ENCODE results near the gene CAMK2G.

DNA sequence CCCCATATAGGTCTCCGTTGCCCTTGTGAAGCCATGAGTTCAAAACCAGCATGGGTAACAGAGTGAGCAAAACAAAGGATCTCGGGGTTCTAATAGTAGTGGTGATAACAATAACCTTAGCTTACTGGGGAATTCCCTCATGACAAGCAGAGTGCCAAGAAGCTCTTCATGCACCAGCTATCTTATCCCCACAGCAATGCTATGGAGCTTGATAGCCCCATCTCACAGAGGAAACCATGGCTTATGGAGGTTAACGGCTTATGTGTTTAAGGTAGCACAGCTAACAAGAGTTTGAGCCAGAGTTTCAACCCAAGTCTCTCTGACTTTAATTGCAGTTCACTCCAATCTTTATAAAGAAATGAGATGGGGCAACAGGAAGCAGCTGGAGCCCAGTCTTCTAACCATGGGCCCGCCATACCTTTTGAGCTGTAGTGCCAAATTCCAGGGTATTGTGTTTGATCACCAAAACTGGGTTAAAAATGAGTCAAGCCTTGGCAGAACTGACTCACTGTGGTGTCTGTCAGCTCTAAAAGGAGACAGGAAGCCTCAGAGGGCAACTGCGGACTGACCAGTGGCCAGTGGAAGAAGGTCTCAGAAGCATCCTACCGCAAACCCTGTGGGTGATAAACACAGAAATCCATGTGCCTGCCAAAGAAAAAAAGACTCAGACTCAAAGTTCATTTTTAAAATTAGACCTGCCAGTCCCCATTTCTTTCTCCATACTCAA is 20.1 kb upstream of the CAMK2G start:
- TF ChIP-seq, protein P1, sequence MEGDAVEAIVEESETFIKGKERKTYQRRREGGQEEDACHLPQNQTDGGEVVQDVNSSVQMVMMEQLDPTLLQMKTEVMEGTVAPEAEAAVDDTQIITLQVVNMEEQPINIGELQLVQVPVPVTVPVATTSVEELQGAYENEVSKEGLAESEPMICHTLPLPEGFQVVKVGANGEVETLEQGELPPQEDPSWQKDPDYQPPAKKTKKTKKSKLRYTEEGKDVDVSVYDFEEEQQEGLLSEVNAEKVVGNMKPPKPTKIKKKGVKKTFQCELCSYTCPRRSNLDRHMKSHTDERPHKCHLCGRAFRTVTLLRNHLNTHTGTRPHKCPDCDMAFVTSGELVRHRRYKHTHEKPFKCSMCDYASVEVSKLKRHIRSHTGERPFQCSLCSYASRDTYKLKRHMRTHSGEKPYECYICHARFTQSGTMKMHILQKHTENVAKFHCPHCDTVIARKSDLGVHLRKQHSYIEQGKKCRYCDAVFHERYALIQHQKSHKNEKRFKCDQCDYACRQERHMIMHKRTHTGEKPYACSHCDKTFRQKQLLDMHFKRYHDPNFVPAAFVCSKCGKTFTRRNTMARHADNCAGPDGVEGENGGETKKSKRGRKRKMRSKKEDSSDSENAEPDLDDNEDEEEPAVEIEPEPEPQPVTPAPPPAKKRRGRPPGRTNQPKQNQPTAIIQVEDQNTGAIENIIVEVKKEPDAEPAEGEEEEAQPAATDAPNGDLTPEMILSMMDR (IDR thresholded peaks at IDR 0.05; ENCODE audit: borderline replicate concordance, extremely low read depth, low read length, poor library complexity, severe bottlenecking), result no peak
- TF ChIP-seq EZH2 (IDR thresholded peaks at IDR 0.05; ENCODE audit: borderline replicate concordance, low read depth, low read length, severe bottlenecking), result no peak
